HL-60 (cell line): ENCODE data around the gene GABPB1.

Experiments
- DNase-seq, 2 experiments: peaks; one replicate each; pipeline ENCODE4 v3.0.0-alpha.2; 2010 to 2020; ENCODE audit warnings: low read depth in 1 of 2, low spot score in 1 of 2
- H3K27ac ChIP-seq: fragments of 250-450 bp; sonication (Bioruptor Pico); replicated peaks from 2 replicates; pipeline ENCODE4 v1.5.1; 2020; ENCODE audit warnings: mild to moderate bottlenecking, moderate library complexity
- H3K27me3 ChIP-seq: fragments of 250-450 bp; sonication (Bioruptor Pico); 2 replicates; pipeline ENCODE4 v1.5.1; 2021; ENCODE audit warnings: mild to moderate bottlenecking, moderate library complexity; ENCODE audit not compliant: insufficient read depth, poor library complexity, severe bottlenecking
- H3K4me3 ChIP-seq: replicated peaks from 2 replicates; pipeline ENCODE4 v1.5.1; 2011; ENCODE audit warnings: mild to moderate bottlenecking, control low read depth, low read length; ENCODE audit not compliant: insufficient read depth
- CTCF ChIP-seq: IDR thresholded peaks from one replicate; pipeline ENCODE4 v1.5.1; 2011; ENCODE audit warnings: low read length, control low read depth, inconsistent platforms; ENCODE audit not compliant: insufficient read depth
- GABPA ChIP-seq: IDR thresholded peaks from 2 replicates; pipeline ENCODE4 v1.6.1; 2012; ENCODE audit warnings: low read depth
- POLR2AphosphoS5 ChIP-seq: IDR thresholded peaks from 2 replicates; pipeline ENCODE4 v1.6.1; 2012; ENCODE audit warnings: low read depth
- SPI1 ChIP-seq: IDR thresholded peaks from 2 replicates; pipeline ENCODE4 v1.6.1; 2012; ENCODE audit warnings: low read depth, mild to moderate bottlenecking, borderline replicate concordance
- TF ChIP-seq, protein P1 (sequence below): IDR thresholded peaks from 2 replicates; pipeline ENCODE4 v1.6.1; 2012; ENCODE audit warnings: low read depth; ENCODE audit not compliant: insufficient replicate concordance

GABPB1 gene

GRCh38 chr15:50328116-50328515 lies 26.9 kb downstream of the GABPB1 start:
- TF ChIP-seq POLR2AphosphoS5 (no peak), SPI1 (no peak), GABPA (no peak), CTCF (no peak)
- TF ChIP-seq, protein P1, sequence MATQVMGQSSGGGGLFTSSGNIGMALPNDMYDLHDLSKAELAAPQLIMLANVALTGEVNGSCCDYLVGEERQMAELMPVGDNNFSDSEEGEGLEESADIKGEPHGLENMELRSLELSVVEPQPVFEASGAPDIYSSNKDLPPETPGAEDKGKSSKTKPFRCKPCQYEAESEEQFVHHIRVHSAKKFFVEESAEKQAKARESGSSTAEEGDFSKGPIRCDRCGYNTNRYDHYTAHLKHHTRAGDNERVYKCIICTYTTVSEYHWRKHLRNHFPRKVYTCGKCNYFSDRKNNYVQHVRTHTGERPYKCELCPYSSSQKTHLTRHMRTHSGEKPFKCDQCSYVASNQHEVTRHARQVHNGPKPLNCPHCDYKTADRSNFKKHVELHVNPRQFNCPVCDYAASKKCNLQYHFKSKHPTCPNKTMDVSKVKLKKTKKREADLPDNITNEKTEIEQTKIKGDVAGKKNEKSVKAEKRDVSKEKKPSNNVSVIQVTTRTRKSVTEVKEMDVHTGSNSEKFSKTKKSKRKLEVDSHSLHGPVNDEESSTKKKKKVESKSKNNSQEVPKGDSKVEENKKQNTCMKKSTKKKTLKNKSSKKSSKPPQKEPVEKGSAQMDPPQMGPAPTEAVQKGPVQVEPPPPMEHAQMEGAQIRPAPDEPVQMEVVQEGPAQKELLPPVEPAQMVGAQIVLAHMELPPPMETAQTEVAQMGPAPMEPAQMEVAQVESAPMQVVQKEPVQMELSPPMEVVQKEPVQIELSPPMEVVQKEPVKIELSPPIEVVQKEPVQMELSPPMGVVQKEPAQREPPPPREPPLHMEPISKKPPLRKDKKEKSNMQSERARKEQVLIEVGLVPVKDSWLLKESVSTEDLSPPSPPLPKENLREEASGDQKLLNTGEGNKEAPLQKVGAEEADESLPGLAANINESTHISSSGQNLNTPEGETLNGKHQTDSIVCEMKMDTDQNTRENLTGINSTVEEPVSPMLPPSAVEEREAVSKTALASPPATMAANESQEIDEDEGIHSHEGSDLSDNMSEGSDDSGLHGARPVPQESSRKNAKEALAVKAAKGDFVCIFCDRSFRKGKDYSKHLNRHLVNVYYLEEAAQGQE: no peak
- Histone ChIP-seq H3K27me3 (no peaks in the 10 kb centered on the region), H3K4me3 (no peak overlapping the region), H3K27ac (no peak overlapping the region)
- DNase-seq: no peak

GRCh38 chr15:50321680-50322210 lies 33.3 kb downstream of the GABPB1 start:
- no peak for DNase-seq
- Histone ChIP-seq H3K4me3 (no peak overlapping the region), H3K27me3 (no peaks in the 10 kb centered on the region), H3K27ac (no peak overlapping the region)
- no peak for TF ChIP-seq GABPA
- no peak for TF ChIP-seq POLR2AphosphoS5
- no peak for TF ChIP-seq SPI1
- TF ChIP-seq, protein P1: no peak
- no peak for TF ChIP-seq CTCF

DNA sequence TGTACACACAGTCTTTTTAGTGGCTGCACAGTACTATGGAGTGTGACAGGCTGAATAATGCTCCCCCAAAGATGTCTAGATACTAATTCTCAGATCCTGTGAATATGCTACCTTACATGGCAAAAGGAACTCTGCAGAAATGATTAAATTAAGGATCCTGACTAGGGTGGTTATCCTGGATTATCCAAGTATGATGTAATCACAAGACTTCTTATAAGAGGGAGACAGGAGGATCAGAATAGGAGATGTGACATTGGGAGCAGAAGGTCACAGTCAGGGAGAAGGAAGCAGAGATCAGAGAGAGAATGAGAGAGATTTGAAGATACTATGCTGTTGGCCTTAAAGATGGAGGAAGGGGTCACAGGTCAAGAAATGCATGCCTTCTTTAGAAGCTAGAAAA lies 34.5 kb downstream of the GABPB1 start:
- Histone ChIP-seq H3K27me3 (no peaks in the 10 kb centered on the region), H3K4me3 (no peak overlapping the region), H3K27ac (no peak overlapping the region)
- TF ChIP-seq POLR2AphosphoS5: no peak
- TF ChIP-seq SPI1: no peak
- no peak for TF ChIP-seq GABPA
- TF ChIP-seq, protein P1: no peak
- TF ChIP-seq CTCF: no peak
- DNase-seq: no peak
